IPS-NIHi7 (cell line): ENCODE measurements around the gene DYSF.

Experiments used
- DNase-seq: peaks from one replicate; pipeline ENCODE4 v3.0.0; 2012; ENCODE audit warnings: mixed read lengths; ENCODE audit errors: extremely low spot score

Gene DYSF

DNA sequence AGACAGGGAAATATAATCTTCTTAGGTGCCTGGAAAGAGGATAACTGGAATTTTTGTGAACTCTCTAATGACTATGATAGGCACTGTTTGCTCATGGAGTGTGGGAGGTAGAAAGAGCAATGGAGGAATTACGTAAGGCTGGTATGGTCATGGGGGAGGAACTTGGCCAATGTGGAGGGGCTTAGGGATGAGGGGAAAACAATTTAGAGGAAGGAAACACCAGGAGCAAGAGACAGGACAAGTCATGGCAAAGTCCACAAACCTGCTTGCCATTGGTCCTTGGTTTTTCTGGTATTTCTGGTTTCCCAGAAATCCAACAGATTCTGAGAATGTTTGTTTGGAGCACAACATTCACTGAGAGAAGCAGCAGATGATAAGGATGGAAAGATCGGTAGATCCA lies 274.2 kb downstream of the DYSF start:
- DNase-seq: no peak

DNA sequence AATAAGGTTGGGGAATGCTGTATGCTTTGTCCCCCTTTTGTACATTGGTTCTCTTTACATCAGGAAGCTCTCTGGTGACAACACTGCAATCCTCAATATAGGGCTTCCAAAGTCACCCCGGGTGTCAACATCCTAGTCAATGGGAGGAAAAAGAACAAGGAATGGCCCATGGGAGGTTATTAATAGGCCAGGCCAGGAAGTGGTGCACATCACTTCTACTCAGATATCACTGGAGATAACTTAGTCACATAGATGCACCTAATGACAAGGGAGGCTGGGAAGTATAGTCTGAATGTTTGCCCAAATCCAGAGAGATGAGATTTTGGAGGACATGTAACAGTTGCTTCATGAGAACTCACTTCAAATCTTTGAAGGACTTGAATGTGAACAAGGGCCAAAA lies 274.7 kb downstream of the DYSF start:
- DNase-seq: no peak

DNA sequence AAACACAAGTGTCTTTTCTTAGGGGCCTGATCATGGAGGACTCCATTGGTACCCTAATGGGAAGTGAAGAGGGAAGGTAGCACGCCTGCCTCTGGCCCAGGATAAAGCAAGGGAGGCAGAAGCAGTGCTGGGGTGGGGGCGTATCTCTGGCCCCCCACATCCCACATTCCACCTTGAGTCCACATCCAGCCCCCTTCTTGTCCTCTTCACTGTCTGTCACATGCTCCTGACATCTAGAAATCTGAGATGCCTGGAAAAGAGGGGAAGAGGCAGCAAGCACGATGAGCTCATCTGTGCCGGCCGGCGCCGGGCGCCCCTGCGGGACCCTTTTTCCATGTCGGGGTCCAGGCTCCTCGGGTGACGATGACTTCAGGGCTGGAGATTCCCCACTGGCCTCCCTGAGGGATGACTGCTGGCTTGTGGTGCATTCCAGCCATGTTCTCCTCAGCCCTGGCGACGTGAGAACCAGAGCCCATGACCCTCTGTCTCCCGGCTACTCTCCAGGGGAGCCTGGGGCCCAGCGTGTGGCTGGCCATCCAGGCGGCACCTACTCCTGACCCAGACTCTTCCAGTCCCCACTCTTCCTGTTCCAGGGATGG lies 277.5 kb downstream of the DYSF start:
- no peak for DNase-seq

DNA sequence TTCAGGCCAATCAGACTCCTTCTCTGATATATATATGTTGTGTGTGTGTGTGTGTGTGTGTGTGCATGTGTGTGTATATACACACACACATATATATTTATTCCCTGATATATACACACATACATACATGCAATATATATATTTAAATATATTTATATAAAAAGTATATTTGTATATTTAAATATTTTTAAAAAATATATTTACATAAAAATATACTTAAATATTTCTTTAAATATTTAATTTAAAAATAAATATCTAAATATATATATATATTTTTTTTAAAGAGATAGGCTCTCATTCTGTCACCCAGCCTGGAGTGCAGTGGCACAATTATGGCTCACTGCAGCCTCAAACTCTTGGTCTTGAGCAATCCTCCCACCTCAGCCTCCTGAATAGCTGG lies 281.3 kb downstream of the DYSF start:
- no peak for DNase-seq

GRCh38 chr2:71735676-71736075 lies 282.3 kb downstream of the DYSF start:
- no peak for DNase-seq
